Neural progenitor cell (in vitro differentiated cells): ENCODE results near the gene CDH23. TPM values are rescaled to one million over a fixed set of nuclear protein-coding genes. Genes with fewer than 3 reads are reported as not detected.

Experiments
- DNase-seq: peaks from one replicate; pipeline ENCODE4 v3.0.0-alpha.2; 2016; ENCODE audit warnings: low spot score
- H2AFZ ChIP-seq: fragments of 200-600 bp; sonication (generic); replicated peaks from 2 replicates; pipeline ENCODE4 v1.6.1; 2016; ENCODE audit warnings: antibody characterized with exemption
- H3F3A ChIP-seq: fragments of 200-600 bp; sonication (generic); 2 replicates; pipeline ENCODE4 v1.6.1; 2016; ENCODE audit warnings: antibody characterized with exemption, low read depth
- H3K27ac ChIP-seq: fragments of 200-600 bp; sonication (generic); 2 replicates; pipeline ENCODE4 v1.5.1; 2016; ENCODE audit warnings: mild to moderate bottlenecking
- H3K27me3 ChIP-seq: fragments of 200-600 bp; sonication (generic); 2 replicates; pipeline ENCODE4 v1.6.1; 2016; ENCODE audit warnings: mild to moderate bottlenecking, moderate library complexity
- H3K36me3 ChIP-seq: fragments of 200-600 bp; sonication (generic); 2 replicates; pipeline ENCODE4 v1.5.1; 2016
- H3K4me1 ChIP-seq: fragments of 200-600 bp; sonication (generic); 2 replicates; pipeline ENCODE4 v1.6.1; 2016; ENCODE audit warnings: mixed run types
- H3K4me2 ChIP-seq: fragments of 200-600 bp; sonication (generic); 2 replicates; pipeline ENCODE4 v1.6.1; 2016
- H3K4me3 ChIP-seq: fragments of 200-600 bp; sonication (generic); 2 replicates; pipeline ENCODE4 v1.5.1; 2016
- H3K79me2 ChIP-seq: fragments of 200-600 bp; sonication (generic); 2 replicates; pipeline ENCODE4 v1.6.1; 2016; ENCODE audit warnings: low read depth
- H3K9ac ChIP-seq: fragments of 200-600 bp; sonication (generic); 2 replicates; pipeline ENCODE4 v1.6.1; 2016
- H3K9me3 ChIP-seq: fragments of 200-600 bp; sonication (generic); 2 replicates; pipeline ENCODE4 v1.5.1; 2016; ENCODE audit warnings: low read depth
- H4K20me1 ChIP-seq: fragments of 200-600 bp; sonication (generic); 2 replicates; pipeline ENCODE4 v1.6.1; 2016; ENCODE audit warnings: low read depth
- H3K27ac Mint-ChIP-seq: 3 replicates; pipeline ENCODE4 v1.8.0; 2021; ENCODE audit warnings: mixed read lengths
- H3K27me3 Mint-ChIP-seq: 2 replicates; pipeline ENCODE4 v1.8.0; 2022; ENCODE audit warnings: low read depth, mild to moderate bottlenecking, inconsistent platforms, moderate library complexity, mixed read lengths; ENCODE audit not compliant: insufficient read depth
- H3K36me3 Mint-ChIP-seq: 3 replicates; pipeline ENCODE4 v1.8.0; 2021; ENCODE audit warnings: mixed read lengths
- H3K4me1 Mint-ChIP-seq: 3 replicates; pipeline ENCODE4 v1.8.0; 2021; ENCODE audit warnings: mixed read lengths
- H3K4me3 Mint-ChIP-seq: 3 replicates; pipeline ENCODE4 v1.8.0; 2021; ENCODE audit warnings: mild to moderate bottlenecking, moderate library complexity, mixed read lengths
- H3K9me3 Mint-ChIP-seq: 3 replicates; pipeline ENCODE4 v1.8.0; 2020; ENCODE audit warnings: mixed read lengths
- EZH2 ChIP-seq: fragments of 200-600 bp; sonication (generic); IDR thresholded peaks from 2 replicates; pipeline ENCODE4 v1.6.1; 2017; ENCODE audit warnings: antibody characterized with exemption, mild to moderate bottlenecking, moderate library complexity
- EZH2phosphoT487 ChIP-seq: fragments of 200-600 bp; sonication (generic); IDR thresholded peaks from 2 replicates; pipeline ENCODE4 v1.6.1; 2017; ENCODE audit warnings: antibody characterized with exemption
- total RNA-seq: library from RNA; depleted of rRNA; stranded (reverse); fragments of >200 nt; gene quantifications from 2 replicates; pipeline ENCODE4 v1.2.3, GENCODE V29; 2015; ENCODE audit warnings: low replicate concordance
- TF ChIP-seq, protein P1 (sequence below): fragments of 200-600 bp; sonication (generic); IDR thresholded peaks from 2 replicates; pipeline ENCODE4 v1.5.1; 2017; ENCODE audit warnings: antibody characterized with exemption, mild to moderate bottlenecking

Gene CDH23
- total RNA-seq, 1 donor from 2014 or later: 5.9 TPM

- H3K27me3 Mint-ChIP-seq: peaks cover 12% of the 10 kb centered on the region
- H3K27ac Mint-ChIP-seq: no peak overlapping the region
- no peak for DNase-seq
Observed at GRCh38 chr10:71797533-71798307, 401.0 kb downstream of the CDH23 start.

GRCh38 chr10:71798308-71798624 lies 401.5 kb downstream of the CDH23 start:
- Mint-ChIP-seq H3K4me3 (no peak overlapping the region), H3K9me3 (no peaks in the 10 kb centered on the region), H3K36me3 (no peaks in the 10 kb centered on the region), H3K4me1 (no peaks in the 10 kb centered on the region), H3K27me3 (peaks cover 12% of the 10 kb centered on the region), H3K27ac (no peak overlapping the region)
- Histone ChIP-seq H3K27ac (no peak overlapping the region), H3K9me3 (no peaks in the 10 kb centered on the region), H3K4me2 (no peak overlapping the region), H3K27me3 (no peaks in the 10 kb centered on the region), H3K36me3 (no peaks in the 10 kb centered on the region), H3K4me3 (no peak overlapping the region), H3K9ac (no peak overlapping the region), H4K20me1 (no peaks in the 10 kb centered on the region), H3K79me2 (no peaks in the 10 kb centered on the region), H3K4me1 (no peaks in the 10 kb centered on the region), H2AFZ (no peak overlapping the region), H3F3A (no peaks in the 10 kb centered on the region)
- no peak for DNase-seq
- TF ChIP-seq EZH2phosphoT487 (no peak), EZH2 (no peak)
- TF ChIP-seq, protein P1, sequence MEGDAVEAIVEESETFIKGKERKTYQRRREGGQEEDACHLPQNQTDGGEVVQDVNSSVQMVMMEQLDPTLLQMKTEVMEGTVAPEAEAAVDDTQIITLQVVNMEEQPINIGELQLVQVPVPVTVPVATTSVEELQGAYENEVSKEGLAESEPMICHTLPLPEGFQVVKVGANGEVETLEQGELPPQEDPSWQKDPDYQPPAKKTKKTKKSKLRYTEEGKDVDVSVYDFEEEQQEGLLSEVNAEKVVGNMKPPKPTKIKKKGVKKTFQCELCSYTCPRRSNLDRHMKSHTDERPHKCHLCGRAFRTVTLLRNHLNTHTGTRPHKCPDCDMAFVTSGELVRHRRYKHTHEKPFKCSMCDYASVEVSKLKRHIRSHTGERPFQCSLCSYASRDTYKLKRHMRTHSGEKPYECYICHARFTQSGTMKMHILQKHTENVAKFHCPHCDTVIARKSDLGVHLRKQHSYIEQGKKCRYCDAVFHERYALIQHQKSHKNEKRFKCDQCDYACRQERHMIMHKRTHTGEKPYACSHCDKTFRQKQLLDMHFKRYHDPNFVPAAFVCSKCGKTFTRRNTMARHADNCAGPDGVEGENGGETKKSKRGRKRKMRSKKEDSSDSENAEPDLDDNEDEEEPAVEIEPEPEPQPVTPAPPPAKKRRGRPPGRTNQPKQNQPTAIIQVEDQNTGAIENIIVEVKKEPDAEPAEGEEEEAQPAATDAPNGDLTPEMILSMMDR: no peak

More at GRCh38 chr10:71797533-71798307, 401.0 kb downstream of the CDH23 start:
- Histone ChIP-seq H3K9me3 (no peaks in the 10 kb centered on the region), H3K27ac (no peak overlapping the region), H4K20me1 (no peaks in the 10 kb centered on the region), H3K4me3 (no peak overlapping the region), H3K9ac (no peak overlapping the region), H3F3A (no peaks in the 10 kb centered on the region), H3K4me2 (no peak overlapping the region), H3K4me1 (no peaks in the 10 kb centered on the region), H3K27me3 (no peaks in the 10 kb centered on the region), H3K79me2 (no peaks in the 10 kb centered on the region), H2AFZ (no peak overlapping the region), H3K36me3 (no peaks in the 10 kb centered on the region)
- Mint-ChIP-seq H3K9me3 (no peaks in the 10 kb centered on the region), H3K4me1 (no peaks in the 10 kb centered on the region), H3K4me3 (no peak overlapping the region), H3K36me3 (no peaks in the 10 kb centered on the region)
- TF ChIP-seq EZH2phosphoT487 (no peak), EZH2 (no peak)
- TF ChIP-seq, protein P1: no peak

DNA sequence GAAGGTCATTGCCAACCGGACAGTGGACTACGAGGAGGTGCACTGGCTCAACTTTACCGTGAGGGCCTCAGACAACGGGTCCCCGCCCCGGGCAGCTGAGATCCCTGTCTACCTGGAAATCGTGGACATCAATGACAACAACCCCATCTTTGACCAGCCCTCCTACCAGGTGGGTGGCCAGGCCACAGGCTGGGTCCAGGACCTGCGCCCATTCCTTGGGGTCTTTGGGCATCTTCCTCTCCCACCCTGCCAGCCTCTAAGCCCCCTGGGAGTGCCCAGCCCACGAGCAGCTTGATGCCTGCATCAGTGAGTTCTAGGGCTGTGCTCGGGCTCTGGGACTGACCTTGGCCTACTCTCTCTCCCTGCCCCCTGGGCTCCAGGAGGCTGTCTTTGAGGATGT lies 402.4 kb downstream of the CDH23 start:
- H3K4me1 Mint-ChIP-seq: no peaks in the 10 kb centered on the region
- H3K9me3 Mint-ChIP-seq: no peaks in the 10 kb centered on the region
- peaks cover 9% of the 10 kb centered on the region for H3K27me3 Mint-ChIP-seq
- Histone ChIP-seq H4K20me1 (no peaks in the 10 kb centered on the region), H2AFZ (no peak overlapping the region), H3K27me3 (peaks cover 2% of the 10 kb centered on the region), H3K4me2 (no peak overlapping the region), H3K9me3 (no peaks in the 10 kb centered on the region), H3K27ac (no peak overlapping the region), H3K79me2 (no peaks in the 10 kb centered on the region), H3K36me3 (no peaks in the 10 kb centered on the region), H3F3A (no peaks in the 10 kb centered on the region), H3K4me1 (no peaks in the 10 kb centered on the region), H3K4me3 (no peak overlapping the region), H3K9ac (no peak overlapping the region)
- no peak overlapping the region for H3K27ac Mint-ChIP-seq
- TF ChIP-seq EZH2 (no peak), EZH2phosphoT487 (no peak)
- TF ChIP-seq, protein P1: no peak
- DNase-seq: no peak
- H3K4me3 Mint-ChIP-seq: no peak overlapping the region
- no peaks in the 10 kb centered on the region for H3K36me3 Mint-ChIP-seq
